Cardiac fibroblast (primary cell): ENCODE results near the gene HPS6.
"Not testable (repeated sequence)": the region's sequence is repeated elsewhere in the genome, so short reads cannot be mapped to it uniquely, and the experiment has no call there.

Experiments used
- DNase-seq, 2 donors: peaks; one replicate each; pipeline versions ENCODE4 v3.0.0 to v3.0.0-alpha.2; 2010; ENCODE audit warnings: low read depth in 2 of 2
- H3K4me3 ChIP-seq, 2 donors: replicated peaks in 1 of 2; 1 replicate in 1 of 2; 2 replicates in 1 of 2; pipeline ENCODE4 v1.5.1; 2011; ENCODE audit warnings: low read depth in 2 of 2, low read length in 2 of 2, mild to moderate bottlenecking in 2 of 2, moderate library complexity in 1 of 2
- CTCF ChIP-seq: IDR thresholded peaks from one replicate; pipeline ENCODE4 v1.5.1; 2011; ENCODE audit warnings: low read depth, mild to moderate bottlenecking, low read length, inconsistent platforms

Gene HPS6

GRCh38 chr10:102038410-102038809 lies 26.7 kb upstream of the HPS6 start:
- DNase-seq, result no peak
- H3K4me3 ChIP-seq, result no peak overlapping the region
- TF ChIP-seq CTCF, result no peak

GRCh38 chr10:102040305-102041050 lies 24.7 kb upstream of the HPS6 start:
- no peak for TF ChIP-seq CTCF
- no peak overlapping the region for H3K4me3 ChIP-seq
- DNase-seq, result peak in 1 of 2 donors; percentile 10

GRCh38 chr10:102045292-102045691 lies 19.9 kb upstream of the HPS6 start:
- TF ChIP-seq CTCF, result no peak
- no peak for DNase-seq
- no peak overlapping the region for H3K4me3 ChIP-seq

- DNase-seq, result no peak
- no peak for TF ChIP-seq CTCF
These were observed 19.1 kb upstream of the HPS6 start for GRCh38 chr10:102046095-102046494.

GRCh38 chr10:102054881-102055646 lies 10.1 kb upstream of the HPS6 start:
- DNase-seq, result not testable (repeated sequence)
- H3K4me3 ChIP-seq, result peak overlapping the region; percentile 86 to 89

More at GRCh38 chr10:102046095-102046494, 19.1 kb upstream of the HPS6 start:
- no peak overlapping the region for H3K4me3 ChIP-seq

- DNase-seq, result peak; percentile 98
- TF ChIP-seq CTCF, result no peak
- H3K4me3 ChIP-seq, result peak within 1 kb of the TSS; percentile 86 to 89
These were observed 9.3 kb upstream of the HPS6 start, which contains the start of gene ARMH3 for GRCh38 chr10:102055647-102056419. Gene ARMH3 (minus strand): TSS chr10:102056173. CDS start chr10:102040114, 16,059 bp downstream.
